Thymus (tissue), 11 donors: Measurements from ENCODE around the gene SMARCAL1. TPM values are rescaled to one million over a fixed set of nuclear protein-coding genes. Genes with fewer than 3 reads are reported as not detected.
A peak's percentile ranks its signal among the peaks of the same experiment; 100 is the strongest.
"Not testable (repeated sequence)": the region's sequence is repeated elsewhere in the genome, so short reads cannot be mapped to it uniquely, and the experiment has no call there.

Experiments used
- DNase-seq, 9 donors: peaks; one replicate each; pipeline ENCODE4 v3.0.0-alpha.2; 2013; ENCODE audit warnings: low spot score in 9 of 9, low read depth in 6 of 9, missing footprints in 1 of 9
- H3K27ac ChIP-seq, 2 donors: one replicate each; pipeline ENCODE4 v1.5.1; 2013; ENCODE audit warnings: control low read depth in 1 of 2, low read depth in 1 of 2, low read length in 1 of 2, mild to moderate bottlenecking in 1 of 2, moderate library complexity in 1 of 2
- H3K27me3 ChIP-seq, 2 donors: one replicate each; pipeline ENCODE4 v1.5.1; 2013; ENCODE audit warnings: low read length in 1 of 2; ENCODE audit not compliant: control insufficient read depth in 2 of 2, insufficient read depth in 1 of 2
- H3K36me3 ChIP-seq, 2 donors: one replicate each; pipeline ENCODE4 v1.5.1; 2013; ENCODE audit warnings: low read length in 1 of 2, mild to moderate bottlenecking in 1 of 2, moderate library complexity in 1 of 2; ENCODE audit not compliant: control insufficient read depth in 2 of 2, insufficient read depth in 2 of 2
- H3K4me1 ChIP-seq, 2 donors: one replicate each; pipeline ENCODE4 v1.5.1; 2013; ENCODE audit warnings: low read length in 2 of 2; ENCODE audit not compliant: control insufficient read depth in 2 of 2, insufficient read depth in 2 of 2
- H3K4me3 ChIP-seq, 2 donors: one replicate each; pipeline ENCODE4 v1.5.1; 2013; ENCODE audit warnings: low read length in 2 of 2, control low read depth in 1 of 2, mild to moderate bottlenecking in 1 of 2
- H3K9me3 ChIP-seq, 2 donors: one replicate each; pipeline ENCODE4 v1.5.1; 2013; ENCODE audit warnings: low read length in 1 of 2, mild to moderate bottlenecking in 1 of 2; ENCODE audit not compliant: control insufficient read depth in 2 of 2, insufficient read depth in 1 of 2
- WGBS: extraction: QIAGEN DNeasy Blood & Tissue Kit; methylation state at CpG from one replicate; pipeline ENCODE4 v1.1.7; 2013; 5-methylcytosine and 5-hydroxymethylcytosine counted together
- polyA plus RNA-seq: library from polyadenylated mRNA; stranded (reverse); fragments of 200-250 nt; gene quantifications from one replicate; pipeline ENCODE4 v1.2.3, GENCODE V29; 2013
- total RNA-seq: library from RNA; stranded (reverse); fragments of 120-200 nt; gene quantifications from one replicate; pipeline ENCODE4 v1.2.4, GENCODE V29; 2013
- donor health status: healthy.

The SMARCAL1 gene
- total and polyA plus RNA-seq, 2 donors = 8.5 to 13.8 TPM

DNA sequence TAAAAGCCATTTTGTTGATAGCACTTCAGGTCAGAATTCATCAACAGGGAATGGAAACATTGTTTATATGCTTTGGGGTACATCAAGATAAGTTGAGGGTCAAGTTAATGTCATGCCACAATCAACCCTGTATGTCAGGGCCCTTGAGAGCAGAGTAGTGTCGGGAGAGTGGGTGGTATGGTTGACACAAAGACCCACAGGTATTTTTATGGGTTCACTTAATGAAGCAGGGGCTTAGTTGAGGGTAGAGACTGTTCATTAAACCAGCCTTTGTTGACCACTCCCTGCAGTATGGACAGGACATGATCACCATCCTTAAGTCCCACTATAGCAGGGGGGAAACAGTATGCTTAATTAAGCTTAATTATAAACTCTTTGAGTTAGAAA is 92.1 kb downstream of the SMARCAL1 start:
- H3K4me3 ChIP-seq = no peak overlapping the region
- DNase-seq = no peak
- no peaks in the 10 kb centered on the region for H3K27me3 ChIP-seq
- no peak overlapping the region for H3K27ac ChIP-seq
- H3K36me3 ChIP-seq = peaks cover 51 to 68% of the 10 kb centered on the region in 2 donors
- no peaks in the 10 kb centered on the region for H3K9me3 ChIP-seq
- WGBS = 98% methylated on average over 1 of the region's 1 CpG
- H3K4me1 ChIP-seq = peaks cover 3 to 6% of the 10 kb centered on the region in 2 donors

GRCh38 chr2:216505133-216506106 is 93.1 kb downstream of the SMARCAL1 start:
- Histone ChIP-seq H3K27ac (no peak overlapping the region), H3K27me3 (no peaks in the 10 kb centered on the region), H3K4me1 (no peaks in the 10 kb centered on the region), H3K9me3 (no peaks in the 10 kb centered on the region), H3K36me3 (peaks cover 44 to 60% of the 10 kb centered on the region in 2 donors), H3K4me3 (no peak overlapping the region)
- WGBS = 97% methylated on average over 15 of the region's 15 CpGs
- DNase-seq = no peak

GRCh38 chr2:216507220-216508160 is 95.2 kb downstream of the SMARCAL1 start:
- Histone ChIP-seq H3K4me1 (no peaks in the 10 kb centered on the region), H3K27me3 (no peaks in the 10 kb centered on the region), H3K27ac (no peak overlapping the region), H3K9me3 (no peaks in the 10 kb centered on the region), H3K4me3 (no peak overlapping the region), H3K36me3 (peaks cover 31 to 39% of the 10 kb centered on the region in 2 donors)
- no peak for DNase-seq
- 96% methylated on average over 5 of the region's 5 CpGs for WGBS

GRCh38 chr2:216508229-216508628 is 95.9 kb downstream of the SMARCAL1 start:
- Histone ChIP-seq H3K27me3 (no peaks in the 10 kb centered on the region), H3K9me3 (no peaks in the 10 kb centered on the region), H3K4me3 (no peak overlapping the region), H3K36me3 (peaks cover 24 to 32% of the 10 kb centered on the region in 2 donors), H3K4me1 (no peaks in the 10 kb centered on the region), H3K27ac (no peak overlapping the region)
- no peak for DNase-seq
- 98% methylated on average over 1 of the region's 1 CpG for WGBS

DNA sequence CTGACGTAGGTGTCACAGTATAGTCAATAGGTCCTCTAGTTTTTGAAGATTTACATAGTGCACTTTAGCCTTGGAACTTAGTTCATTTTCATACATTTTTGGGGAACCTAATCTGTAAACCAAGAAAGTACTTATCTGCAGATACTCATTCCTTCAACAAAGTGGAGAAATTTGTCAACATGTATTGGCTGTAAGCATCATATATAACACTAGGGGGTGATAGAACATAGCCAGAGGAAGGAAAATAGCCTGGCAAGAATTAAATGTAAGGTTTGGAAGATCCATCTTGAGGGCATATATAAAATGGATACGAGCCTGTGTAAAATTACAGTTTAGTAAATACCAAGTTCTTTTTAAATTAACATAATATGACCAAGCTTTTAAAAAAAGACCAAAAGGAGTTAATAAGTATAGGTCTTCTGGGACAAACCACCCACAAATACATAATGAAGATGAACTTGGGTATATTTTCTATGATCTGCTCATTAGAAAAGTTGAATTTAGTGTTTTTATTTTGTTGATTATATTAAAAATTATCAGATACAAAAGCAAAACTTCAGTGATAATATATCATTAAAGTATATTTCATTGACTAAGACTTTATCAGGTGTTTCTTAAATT is 104.6 kb downstream of the SMARCAL1 start:
- peak in 4 of 9 donors; percentile 22 to 70 (median 38) for DNase-seq
- Histone ChIP-seq H3K36me3 (no peaks in the 10 kb centered on the region), H3K9me3 (no peaks in the 10 kb centered on the region), H3K4me1 (no peaks in the 10 kb centered on the region), H3K4me3 (no peak overlapping the region), H3K27me3 (no peaks in the 10 kb centered on the region), H3K27ac (no peak overlapping the region)
- WGBS = 60% methylated on average over 2 of the region's 2 CpGs

- DNase-seq = no peak
- no peak overlapping the region for H3K27ac ChIP-seq
- no peaks in the 10 kb centered on the region for H3K4me1 ChIP-seq
- WGBS = 99% methylated on average over 4 of the region's 4 CpGs
- H3K4me3 ChIP-seq = no peak overlapping the region
- H3K9me3 ChIP-seq = no peaks in the 10 kb centered on the region
- no peaks in the 10 kb centered on the region for H3K36me3 ChIP-seq
- no peaks in the 10 kb centered on the region for H3K27me3 ChIP-seq
These were observed 105.4 kb downstream of the SMARCAL1 start for GRCh38 chr2:216517447-216518225.

DNA sequence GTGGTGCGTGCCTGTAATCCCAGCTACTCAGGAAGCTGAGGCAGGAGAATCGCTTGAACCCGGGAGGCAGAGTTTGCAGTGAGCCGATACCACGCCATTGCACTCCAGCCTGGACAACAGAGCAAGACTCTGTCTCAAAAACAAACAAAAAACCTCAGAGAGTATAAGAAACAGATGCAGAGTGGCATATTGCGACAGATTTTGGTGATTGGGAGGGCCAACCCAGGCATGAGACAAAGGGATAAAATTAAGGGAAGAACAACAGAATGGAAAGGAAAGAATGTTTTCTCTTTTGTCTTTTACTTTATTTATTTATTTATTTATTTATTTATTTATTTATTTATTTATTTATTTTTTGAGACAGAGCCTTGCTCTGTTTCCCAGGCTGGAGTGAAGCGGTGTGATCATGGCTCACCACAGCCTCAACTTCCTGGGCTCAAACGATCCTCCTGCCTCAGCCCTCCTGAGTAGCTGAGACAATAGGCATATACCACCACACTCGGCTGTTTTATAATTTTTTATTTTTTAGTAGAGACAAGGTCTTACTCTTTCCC is 106.4 kb downstream of the SMARCAL1 start:
- H3K4me3 ChIP-seq, H3K9me3 ChIP-seq, DNase-seq, H3K27ac ChIP-seq, H3K36me3 ChIP-seq, H3K4me1 ChIP-seq, H3K27me3 ChIP-seq: not testable (repeated sequence)
- 94% methylated on average over 9 of the region's 9 CpGs for WGBS

- WGBS = 74% methylated on average over 3 of the region's 3 CpGs
- Histone ChIP-seq H3K27me3 (no peaks in the 10 kb centered on the region), H3K27ac (no peak overlapping the region), H3K36me3 (no peaks in the 10 kb centered on the region), H3K9me3 (no peaks in the 10 kb centered on the region), H3K4me1 (no peaks in the 10 kb centered on the region), H3K4me3 (no peak overlapping the region)
- DNase-seq = peak; percentile 48 to 90 (median 79)
These were observed 107.0 kb downstream of the SMARCAL1 start for GRCh38 chr2:216519154-216519762.
